ENCODE measurements around the gene PCDHGA8. TPM values are rescaled to one million over a fixed set of nuclear protein-coding genes. Genes with fewer than 3 reads are reported as not detected.
"Not testable (repeated sequence)": the region's sequence is repeated elsewhere in the genome, so short reads cannot be mapped to it uniquely, and the experiment has no call there.

Gene PCDHGA8
- polyA plus RNA-seq (ENCODE audit: insufficient read length in 4 of 4): under 1 TPM; 0.40 to 0.56 (median 0.44) TPM

DNA sequence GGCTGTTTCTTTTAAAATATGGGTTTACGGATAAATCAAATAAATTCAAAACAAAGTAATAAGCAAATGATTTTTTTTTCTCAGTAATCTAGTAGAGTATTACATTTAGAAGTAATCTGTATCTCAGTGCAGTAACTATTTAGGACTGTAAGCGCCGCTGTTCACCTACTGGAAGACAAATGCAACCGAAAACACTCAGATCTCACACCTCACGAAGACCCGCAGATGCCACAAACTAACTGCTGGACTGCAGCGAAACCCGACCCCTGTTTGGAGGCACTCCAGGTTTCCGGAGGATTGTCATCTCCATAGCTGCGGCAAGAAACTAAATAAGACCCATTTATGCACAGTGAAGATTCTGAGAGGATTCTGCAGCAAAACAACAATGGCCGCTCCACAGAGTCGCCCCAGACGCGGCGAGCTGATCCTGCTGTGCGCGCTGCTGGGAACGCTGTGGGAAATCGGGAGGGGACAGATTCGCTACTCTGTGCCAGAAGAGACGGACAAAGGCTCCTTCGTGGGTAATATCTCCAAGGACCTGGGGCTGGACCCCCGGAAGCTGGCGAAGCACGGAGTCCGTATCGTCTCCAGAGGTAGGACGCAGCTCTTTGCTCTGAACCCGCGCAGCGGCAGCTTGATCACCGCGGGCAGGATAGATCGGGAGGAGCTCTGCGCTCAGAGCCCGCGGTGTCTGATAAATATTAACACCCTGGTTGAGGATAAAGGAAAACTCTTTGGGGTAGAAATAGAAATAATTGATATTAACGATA lies at the start of gene PCDHGA8:
PCDHGA8 (plus strand) TSS at position 205 of the 770 bp plus-strand sequence; CDS start at position 386, 181 bp downstream.
- DNase-seq (ENCODE audit: low read depth in 4 of 4, low spot score in 3 of 4): no peak

DNA sequence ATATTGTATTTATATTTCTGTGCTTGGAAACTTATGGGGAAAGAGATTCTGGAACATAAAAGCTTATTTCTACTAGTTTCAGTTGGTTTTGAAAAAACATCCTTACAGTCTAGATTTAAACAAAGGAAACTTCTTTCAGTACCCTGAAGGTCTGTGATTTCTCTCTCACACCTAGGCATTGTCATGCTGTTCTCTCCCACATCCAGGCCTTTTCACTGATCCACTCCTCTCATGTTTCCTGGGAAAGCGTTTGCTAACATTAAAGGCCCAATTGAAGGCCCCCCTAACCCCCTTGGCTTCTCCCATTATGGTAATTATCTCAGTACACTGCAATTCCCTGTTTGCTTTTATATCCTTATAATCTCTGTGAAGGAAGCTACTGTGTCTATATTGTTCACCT lies 49.7 kb upstream of the PCDHGA8 start:
- no peak for DNase-seq (ENCODE audit: low read depth in 4 of 4, low spot score in 3 of 4)

DNA sequence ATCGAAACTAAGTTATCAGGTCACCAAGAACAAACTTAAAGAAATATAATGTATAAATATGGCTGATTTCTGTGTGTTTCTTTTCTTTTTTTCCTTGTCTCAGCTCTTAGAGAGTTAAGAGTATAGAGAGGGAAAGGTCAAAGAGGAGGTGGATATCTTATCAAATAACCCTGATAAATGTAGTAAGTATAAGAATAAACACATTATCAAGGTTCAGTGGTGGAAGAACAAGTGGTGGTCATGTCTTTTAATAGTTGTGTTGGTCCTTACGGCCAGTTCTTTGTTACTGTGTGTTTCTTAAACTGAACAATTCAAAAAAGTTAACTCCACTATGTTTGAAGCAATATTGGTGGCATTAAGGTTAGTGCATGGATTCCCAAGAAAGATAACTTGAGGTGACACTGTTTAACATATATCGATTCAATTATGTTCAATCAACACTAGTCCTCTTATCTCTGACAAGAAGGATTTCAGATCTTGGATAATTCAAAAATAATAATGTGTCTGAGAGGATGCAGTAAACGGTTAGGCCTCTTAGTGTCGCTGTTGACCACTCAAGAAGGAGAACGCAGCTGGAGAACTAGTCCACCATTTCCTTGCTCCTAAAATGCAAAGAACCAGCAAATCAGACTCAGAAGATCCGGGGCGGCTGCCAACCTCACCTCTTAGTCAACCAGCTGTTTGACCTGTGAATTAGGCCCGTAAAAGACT lies 49.0 kb upstream of the PCDHGA8 start, which contains the start of gene PCDHGA3:
PCDHGA3 (plus strand) TSS at position 588 of the 711 bp plus-strand sequence. CDS start 205 bp downstream, outside the sequence.
- DNase-seq (ENCODE audit: low read depth in 4 of 4, low spot score in 3 of 4): no peak

DNA sequence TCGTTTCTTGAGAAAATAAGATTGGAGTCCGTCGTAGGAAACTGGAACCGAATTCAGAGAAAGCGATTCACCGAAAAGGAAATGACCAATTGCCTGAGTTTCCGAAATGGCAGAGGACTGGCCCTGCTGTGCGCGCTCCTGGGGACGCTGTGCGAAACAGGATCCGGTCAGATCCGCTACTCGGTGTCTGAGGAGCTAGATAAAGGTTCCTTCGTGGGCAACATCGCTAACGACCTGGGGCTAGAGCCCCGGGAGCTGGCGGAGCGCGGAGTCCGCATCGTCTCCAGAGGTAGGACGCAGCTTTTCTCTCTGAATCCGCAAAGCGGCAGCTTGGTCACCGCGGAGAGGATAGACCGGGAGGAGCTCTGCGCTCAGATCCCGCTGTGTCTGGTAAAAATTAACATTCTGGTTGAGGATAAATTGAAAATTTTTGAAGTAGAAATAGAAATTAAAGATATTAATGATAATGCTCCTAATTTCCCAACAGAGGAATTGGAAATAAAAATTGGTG lies 48.4 kb upstream of the PCDHGA8 start:
- DNase-seq (ENCODE audit: low read depth in 4 of 4, low spot score in 3 of 4): no peak

DNA sequence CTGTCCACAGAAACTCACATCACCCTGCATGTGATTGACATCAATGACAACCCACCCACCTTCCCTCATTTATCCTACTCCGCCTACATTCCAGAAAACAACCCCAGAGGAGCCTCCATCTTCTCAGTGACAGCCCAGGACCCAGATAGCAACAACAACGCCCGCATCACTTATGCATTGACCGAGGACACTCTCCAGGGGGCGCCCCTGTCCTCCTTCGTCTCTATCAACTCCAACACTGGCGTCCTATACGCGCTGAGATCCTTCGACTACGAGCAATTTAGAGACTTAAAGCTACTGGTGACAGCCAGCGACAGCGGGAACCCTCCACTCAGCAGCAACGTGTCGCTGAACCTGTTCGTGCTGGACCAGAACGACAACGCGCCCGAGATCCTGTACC lies 47.1 kb upstream of the PCDHGA8 start:
- no peak for DNase-seq (ENCODE audit: low read depth in 4 of 4, low spot score in 3 of 4)

DNA sequence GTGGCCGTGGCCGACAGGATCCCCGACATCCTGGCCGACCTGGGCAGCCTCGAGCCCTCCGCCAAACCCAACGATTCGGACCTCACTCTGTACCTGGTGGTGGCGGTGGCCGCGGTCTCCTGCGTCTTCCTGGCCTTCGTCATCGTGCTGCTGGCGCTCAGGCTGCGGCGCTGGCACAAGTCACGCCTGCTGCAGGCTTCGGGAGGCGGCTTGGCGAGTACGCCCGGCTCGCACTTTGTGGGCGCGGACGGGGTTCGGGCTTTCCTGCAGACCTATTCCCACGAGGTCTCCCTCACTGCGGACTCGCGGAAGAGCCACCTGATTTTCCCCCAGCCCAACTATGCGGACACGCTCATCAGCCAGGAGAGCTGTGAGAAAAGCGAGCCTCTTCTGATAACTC lies 46.4 kb upstream of the PCDHGA8 start:
- DNase-seq (ENCODE audit: low read depth in 4 of 4, low spot score in 3 of 4): not testable (repeated sequence)

DNA sequence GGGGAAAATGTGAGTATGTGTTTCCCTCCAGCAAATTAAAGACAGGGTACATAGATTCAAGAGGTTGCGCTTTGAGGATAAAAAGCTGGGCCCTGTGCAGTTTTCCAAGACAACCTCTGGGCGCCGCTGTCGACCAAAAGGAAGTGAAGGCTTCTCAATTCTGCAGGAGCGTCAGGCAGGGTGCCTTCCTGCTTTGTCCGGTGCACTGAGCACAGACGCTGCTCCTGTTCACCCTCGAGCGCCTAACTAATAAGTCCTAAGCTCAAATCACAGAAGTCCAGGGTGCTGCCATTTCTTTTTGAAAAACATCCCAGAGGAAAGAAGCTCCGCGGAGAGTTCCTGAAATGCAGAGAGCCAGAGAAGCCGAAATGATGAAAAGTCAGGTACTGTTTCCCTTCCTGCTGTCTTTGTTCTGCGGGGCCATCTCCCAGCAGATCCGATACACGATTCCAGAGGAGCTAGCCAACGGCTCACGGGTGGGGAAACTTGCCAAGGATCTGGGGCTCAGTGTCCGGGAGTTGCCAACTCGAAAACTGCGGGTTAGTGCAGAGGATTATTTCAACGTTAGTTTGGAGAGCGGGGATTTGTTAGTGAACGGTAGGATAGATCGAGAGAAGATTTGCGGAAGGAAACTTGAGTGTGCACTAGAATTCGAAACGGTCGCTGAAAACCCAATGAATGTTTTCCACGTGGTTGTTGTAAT lies 42.4 kb upstream of the PCDHGA8 start, which contains the start of gene PCDHGB1:
PCDHGB1 (plus strand) TSS at position 183 of the 703 bp plus-strand sequence; CDS start at position 345, 162 bp downstream.
- DNase-seq (ENCODE audit: low read depth in 4 of 4, low spot score in 3 of 4): no peak

DNA sequence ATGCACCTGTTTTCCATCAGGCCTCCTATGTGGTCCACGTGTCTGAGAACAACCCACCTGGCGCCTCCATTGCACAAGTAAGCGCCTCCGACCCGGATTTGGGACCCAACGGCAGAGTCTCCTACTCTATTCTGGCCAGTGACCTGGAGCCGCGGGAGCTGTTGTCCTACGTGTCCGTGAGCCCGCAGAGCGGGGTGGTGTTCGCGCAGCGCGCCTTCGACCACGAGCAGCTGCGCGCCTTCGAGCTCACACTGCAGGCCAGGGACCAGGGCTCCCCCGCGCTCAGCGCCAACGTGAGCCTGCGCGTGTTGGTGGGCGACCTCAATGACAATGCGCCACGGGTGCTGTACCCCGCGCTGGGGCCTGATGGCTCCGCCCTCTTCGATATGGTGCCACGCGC lies 40.8 kb upstream of the PCDHGA8 start:
- no peak for DNase-seq (ENCODE audit: low read depth in 4 of 4, low spot score in 3 of 4)

DNA sequence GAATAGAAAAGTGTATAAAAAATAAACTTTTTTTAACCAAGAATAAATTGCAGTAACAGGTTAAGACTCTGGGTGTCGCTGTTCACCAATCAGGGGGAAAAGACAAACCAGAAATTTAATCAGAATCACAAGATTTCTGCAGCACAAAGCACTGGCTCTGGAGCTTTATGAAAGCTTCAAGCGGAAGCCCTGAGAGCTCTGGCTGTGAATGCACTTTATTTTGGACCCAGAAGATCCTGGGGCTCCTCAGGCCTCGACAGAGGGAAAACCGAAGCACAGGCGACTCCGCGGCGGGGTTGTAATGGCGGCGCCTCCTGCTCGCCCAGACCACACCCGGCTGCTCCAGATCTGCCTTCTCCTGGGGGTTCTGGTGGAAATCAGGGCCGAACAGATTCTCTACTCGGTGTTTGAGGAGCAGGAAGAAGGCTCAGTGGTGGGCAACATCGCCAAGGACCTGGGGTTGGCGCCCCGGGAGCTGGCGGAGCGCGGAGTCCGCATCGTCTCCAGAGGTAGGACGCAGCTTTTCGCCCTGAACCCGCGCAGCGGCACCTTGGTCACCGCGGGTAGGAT lies 37.4 kb upstream of the PCDHGA8 start, which contains the start of gene PCDHGA4:
PCDHGA4 (plus strand) TSS at position 122 of the 570 bp plus-strand sequence; CDS start at position 209, 87 bp downstream.
- DNase-seq (ENCODE audit: low read depth in 4 of 4, low spot score in 3 of 4): no peak

DNA sequence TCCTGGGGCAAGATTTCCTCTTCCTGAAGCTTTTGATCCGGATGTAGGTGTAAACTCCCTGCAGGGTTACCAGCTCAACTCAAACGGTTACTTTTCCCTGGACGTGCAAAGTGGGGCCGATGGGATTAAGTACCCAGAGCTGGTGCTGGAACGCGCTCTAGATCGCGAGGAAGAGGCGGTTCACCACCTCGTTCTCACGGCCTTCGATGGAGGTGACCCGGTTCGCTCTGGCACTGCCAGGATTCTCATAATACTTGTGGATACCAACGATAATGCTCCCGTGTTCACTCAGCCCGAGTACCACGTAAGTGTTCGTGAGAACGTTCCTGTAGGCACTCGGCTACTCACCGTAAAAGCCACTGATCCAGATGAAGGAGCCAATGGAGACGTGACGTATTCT lies 36.8 kb upstream of the PCDHGA8 start:
- DNase-seq (ENCODE audit: low read depth in 4 of 4, low spot score in 3 of 4): no peak

DNA sequence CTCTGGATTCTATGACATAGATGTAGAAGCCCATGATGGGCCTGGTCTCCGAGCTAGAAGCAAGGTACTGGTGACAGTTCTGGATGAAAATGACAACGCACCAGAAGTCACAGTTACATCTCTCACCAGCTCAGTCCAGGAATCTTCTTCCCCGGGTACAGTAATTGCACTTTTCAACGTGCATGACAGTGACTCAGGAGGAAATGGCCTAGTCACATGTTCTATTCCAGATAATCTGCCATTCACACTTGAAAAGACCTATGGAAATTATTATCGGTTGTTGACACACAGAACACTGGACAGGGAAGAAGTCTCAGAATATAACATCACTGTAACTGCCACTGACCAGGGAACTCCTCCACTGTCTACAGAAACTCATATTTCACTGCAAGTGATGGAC lies 36.3 kb upstream of the PCDHGA8 start:
- no peak for DNase-seq (ENCODE audit: low read depth in 4 of 4, low spot score in 3 of 4)

DNA sequence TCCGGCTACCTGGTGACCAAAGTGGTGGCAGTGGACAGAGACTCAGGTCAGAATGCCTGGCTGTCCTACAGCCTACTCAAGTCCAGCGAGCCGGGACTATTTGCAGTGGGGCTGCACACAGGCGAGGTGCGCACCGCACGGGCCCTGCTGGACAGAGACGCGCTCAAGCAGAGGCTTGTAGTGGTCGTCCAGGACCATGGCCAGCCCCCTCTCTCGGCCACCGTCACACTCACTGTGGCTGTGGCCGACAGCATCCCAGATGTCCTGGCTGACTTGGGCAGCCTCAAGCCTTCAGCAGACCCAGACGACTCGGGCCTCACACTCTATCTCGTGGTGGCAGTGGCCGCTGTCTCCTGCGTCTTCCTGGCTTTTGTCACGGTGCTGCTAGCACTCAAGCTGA lies 35.5 kb upstream of the PCDHGA8 start:
- no peak for DNase-seq (ENCODE audit: low read depth in 4 of 4, low spot score in 3 of 4)

DNA sequence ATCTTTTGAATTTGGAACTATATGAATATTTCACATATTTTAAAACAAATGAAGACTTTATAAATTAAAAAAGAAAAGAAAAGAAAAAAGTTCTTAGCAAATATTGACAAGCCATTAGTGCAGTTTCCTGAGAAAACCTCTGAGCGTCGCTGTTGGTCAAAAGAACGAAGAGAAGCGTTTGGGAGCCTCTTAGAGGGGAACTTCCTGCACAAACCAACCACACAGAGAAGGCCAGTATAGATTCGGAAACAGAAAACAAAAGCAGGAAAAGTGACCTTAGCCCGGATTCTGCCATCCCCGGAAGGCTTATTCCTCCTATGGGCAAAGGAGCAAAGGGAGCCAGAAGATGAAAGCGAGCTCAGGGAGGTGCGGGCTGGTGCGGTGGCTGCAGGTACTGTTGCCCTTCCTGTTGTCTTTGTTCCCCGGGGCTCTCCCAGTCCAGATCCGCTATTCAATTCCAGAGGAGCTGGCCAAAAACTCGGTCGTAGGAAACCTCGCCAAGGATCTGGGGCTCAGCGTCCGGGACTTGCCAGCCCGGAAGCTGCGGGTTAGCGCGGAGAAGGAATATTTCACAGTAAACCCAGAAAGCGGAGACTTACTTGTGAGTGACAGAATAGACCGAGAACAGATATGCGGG lies 32.5 kb upstream of the PCDHGA8 start, which contains the start of gene PCDHGB2:
PCDHGB2 (plus strand) TSS at position 205 of the 637 bp plus-strand sequence; CDS start at position 347, 142 bp downstream.
- DNase-seq (ENCODE audit: low read depth in 4 of 4, low spot score in 3 of 4): no peak

DNA sequence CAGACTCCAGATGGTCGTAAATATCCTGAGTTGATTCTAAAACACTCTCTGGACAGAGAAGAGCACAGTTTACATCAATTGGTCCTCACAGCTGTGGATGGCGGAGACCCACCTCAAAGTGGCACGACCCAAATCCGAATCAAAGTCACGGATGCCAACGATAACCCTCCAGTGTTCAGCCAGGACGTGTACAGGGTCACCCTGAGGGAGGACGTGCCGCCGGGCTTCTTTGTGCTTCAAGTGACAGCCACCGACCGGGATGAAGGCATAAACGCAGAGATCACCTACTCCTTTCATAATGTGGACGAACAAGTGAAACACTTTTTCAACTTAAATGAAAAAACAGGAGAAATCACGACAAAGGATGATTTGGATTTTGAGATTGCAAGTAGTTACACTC lies 31.7 kb upstream of the PCDHGA8 start:
- no peak for DNase-seq (ENCODE audit: low read depth in 4 of 4, low spot score in 3 of 4)

DNA sequence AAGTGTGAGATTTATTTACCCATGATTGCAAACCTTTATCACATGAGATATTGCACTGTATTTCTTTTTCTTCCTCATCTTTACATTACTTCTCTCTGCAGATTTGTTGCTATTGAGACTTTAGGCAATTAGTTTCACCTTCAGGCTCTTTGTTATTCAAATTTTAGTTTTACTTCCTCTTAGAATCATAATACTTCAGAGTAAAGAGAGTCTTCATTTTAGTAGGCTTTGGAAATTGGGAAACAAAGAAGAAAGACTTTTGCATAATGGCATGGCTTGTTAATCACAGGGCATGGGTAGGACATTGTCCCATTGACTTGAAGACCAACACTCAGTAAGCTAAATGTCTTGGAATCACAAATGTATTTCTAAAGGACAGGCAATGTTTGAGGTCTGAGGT lies 29.7 kb upstream of the PCDHGA8 start:
- DNase-seq (ENCODE audit: low read depth in 4 of 4, low spot score in 3 of 4): no peak

DNA sequence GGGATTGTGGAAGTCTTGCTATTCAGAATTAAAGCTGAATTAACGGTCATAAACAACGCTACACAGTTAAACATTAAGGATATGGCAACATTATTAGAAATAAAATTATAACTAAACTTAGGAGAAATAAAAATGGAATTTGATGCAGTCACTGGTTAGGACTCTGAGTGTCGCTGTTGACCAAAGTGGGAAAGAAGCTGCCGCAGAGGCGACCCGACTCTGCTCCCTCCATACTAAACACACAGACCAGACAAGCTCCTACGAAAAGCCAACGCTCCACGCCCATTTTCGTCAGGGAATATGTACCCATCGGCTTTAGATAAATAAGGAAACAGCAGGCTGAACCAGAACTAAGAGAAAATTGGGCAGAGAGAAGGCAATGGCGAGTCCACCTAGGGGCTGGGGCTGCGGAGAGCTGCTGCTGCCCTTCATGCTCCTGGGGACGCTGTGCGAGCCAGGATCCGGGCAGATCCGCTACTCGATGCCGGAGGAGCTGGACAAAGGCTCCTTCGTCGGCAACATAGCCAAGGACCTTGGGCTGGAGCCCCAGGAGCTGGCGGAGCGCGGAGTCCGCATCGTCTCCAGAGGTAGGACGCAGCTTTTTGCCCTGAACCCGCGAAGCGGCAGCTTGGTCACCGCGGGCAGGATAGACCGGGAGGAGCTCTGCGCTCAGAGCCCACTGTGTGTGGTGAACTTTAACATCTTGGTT lies 28.3 kb upstream of the PCDHGA8 start, which contains the start of gene PCDHGA5:
PCDHGA5 (plus strand) TSS at position 211 of the 709 bp plus-strand sequence; CDS start at position 380, 169 bp downstream.
- no peak for DNase-seq (ENCODE audit: low read depth in 4 of 4, low spot score in 3 of 4)

DNA sequence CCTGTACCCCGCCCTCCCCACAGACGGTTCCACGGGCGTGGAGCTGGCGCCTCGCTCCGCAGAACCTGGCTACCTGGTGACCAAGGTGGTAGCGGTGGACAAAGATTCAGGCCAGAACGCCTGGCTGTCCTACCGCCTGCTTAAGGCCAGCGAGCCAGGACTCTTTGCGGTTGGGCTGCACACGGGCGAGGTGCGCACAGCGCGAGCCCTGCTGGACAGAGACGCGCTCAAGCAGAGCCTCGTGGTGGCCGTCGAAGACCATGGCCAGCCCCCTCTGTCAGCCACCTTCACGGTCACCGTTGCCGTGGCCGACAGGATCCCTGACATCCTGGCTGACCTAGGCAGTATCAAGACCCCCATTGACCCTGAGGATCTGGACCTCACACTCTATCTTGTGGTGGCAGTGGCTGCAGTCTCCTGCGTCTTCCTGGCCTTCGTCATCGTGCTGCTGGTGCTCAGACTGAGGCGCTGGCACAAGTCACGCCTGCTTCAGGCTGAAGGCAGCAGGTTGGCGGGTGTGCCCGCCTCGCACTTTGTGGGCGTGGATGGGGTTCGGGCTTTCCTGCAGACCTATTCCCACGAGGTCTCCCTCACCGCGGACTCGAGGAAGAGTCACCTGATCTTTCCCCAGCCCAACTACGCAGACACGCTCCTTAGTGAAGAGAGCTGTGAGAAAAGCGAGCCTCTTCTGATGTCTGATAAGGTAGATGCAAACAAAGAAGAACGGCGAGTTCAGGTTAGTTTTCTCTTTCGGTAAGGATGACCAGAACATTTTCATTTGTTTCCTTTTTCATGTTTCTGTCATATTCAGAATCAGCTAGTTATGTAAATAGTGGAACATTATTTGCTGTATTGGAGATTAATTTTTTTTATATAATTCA lies 26.2 kb upstream of the PCDHGA8 start:
- no peak for DNase-seq (ENCODE audit: low read depth in 4 of 4, low spot score in 3 of 4)
